ENCODE results near the gene FGR.

DNA sequence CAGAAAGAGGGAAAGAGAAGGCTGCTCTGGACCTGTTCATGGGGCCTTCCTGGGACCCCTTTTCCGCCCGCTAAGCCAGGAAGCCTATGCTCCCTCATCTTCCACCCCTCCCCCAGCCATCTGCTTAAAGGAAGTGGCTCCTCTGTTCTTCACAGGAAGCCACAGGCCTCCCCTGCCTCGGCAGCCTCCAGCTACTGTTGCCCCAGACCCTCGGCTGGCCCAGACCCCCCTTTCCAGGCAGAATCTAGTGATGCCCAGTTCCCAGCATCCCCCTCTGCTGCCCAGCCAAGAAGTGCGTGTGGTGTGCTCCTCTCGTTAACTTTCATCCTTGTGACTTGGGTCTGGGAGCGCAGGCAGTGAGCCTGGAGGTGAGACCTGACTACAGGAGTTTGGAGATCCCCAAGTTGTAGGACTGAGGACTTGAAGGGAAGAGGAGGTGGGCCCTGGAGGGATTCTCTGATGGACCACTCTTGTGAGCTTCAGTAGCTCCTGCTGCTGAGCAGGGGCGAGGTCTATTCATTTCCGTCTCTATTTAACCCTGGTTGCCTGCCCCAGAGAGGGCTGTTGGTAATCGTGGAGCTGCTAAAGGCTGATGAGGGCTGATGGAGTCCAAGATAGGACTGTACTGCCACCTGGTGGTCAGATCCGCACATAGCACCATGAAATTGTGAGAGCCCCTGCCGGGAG lies 27.9 kb upstream of the FGR start:
- no peak for TF ChIP-seq POLR2A (IDR thresholded peaks at IDR 0.05)
- TF ChIP-seq, protein P1, sequence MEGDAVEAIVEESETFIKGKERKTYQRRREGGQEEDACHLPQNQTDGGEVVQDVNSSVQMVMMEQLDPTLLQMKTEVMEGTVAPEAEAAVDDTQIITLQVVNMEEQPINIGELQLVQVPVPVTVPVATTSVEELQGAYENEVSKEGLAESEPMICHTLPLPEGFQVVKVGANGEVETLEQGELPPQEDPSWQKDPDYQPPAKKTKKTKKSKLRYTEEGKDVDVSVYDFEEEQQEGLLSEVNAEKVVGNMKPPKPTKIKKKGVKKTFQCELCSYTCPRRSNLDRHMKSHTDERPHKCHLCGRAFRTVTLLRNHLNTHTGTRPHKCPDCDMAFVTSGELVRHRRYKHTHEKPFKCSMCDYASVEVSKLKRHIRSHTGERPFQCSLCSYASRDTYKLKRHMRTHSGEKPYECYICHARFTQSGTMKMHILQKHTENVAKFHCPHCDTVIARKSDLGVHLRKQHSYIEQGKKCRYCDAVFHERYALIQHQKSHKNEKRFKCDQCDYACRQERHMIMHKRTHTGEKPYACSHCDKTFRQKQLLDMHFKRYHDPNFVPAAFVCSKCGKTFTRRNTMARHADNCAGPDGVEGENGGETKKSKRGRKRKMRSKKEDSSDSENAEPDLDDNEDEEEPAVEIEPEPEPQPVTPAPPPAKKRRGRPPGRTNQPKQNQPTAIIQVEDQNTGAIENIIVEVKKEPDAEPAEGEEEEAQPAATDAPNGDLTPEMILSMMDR (IDR thresholded peaks at IDR 0.05) = peak in 1 of 3 donors; percentile 94

All from lower leg skin (tissue), 3 donors.